Left renal pelvis (tissue), 4 donors: ENCODE measurements around the gene LRRC73. TPM values are rescaled to one million over a fixed set of nuclear protein-coding genes. Genes with fewer than 3 reads are reported as not detected.
"Not testable (repeated sequence)": the region's sequence is repeated elsewhere in the genome, so short reads cannot be mapped to it uniquely, and the experiment has no call there.

Experiments used
- DNase-seq, 4 donors: peaks; one replicate each; pipeline ENCODE4 v3.0.0-alpha.2; 2013; ENCODE audit warnings: low read depth in 4 of 4, low spot score in 3 of 4
- polyA plus RNA-seq, 4 donors: library from polyadenylated mRNA; unstranded; fragments of 120-200 nt; gene quantifications; one replicate each; pipeline ENCODE4 v1.2.1, GENCODE V29; 2013; ENCODE audit not compliant: insufficient read length in 4 of 4

Gene LRRC73, protein sequence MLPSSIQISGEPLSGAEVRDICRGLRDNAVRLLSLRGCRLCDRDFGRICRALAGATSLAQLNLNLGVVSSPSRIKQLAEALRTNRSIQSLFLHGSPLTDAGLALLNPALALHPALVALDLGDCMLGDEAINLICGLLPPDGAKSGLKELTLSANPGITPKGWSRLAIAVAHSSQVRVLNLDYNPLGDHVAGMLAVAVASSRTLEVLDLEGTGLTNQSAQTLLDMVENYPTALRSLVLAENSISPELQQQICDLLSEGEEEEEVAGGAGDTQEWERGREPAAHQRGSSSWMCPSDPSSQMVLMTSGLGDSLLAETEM
- polyA plus RNA-seq = 1 to 10 TPM in 2 of 4 donors, under 1 TPM in 2; 0.25 to 1.2 (median 0.98) TPM

DNA sequence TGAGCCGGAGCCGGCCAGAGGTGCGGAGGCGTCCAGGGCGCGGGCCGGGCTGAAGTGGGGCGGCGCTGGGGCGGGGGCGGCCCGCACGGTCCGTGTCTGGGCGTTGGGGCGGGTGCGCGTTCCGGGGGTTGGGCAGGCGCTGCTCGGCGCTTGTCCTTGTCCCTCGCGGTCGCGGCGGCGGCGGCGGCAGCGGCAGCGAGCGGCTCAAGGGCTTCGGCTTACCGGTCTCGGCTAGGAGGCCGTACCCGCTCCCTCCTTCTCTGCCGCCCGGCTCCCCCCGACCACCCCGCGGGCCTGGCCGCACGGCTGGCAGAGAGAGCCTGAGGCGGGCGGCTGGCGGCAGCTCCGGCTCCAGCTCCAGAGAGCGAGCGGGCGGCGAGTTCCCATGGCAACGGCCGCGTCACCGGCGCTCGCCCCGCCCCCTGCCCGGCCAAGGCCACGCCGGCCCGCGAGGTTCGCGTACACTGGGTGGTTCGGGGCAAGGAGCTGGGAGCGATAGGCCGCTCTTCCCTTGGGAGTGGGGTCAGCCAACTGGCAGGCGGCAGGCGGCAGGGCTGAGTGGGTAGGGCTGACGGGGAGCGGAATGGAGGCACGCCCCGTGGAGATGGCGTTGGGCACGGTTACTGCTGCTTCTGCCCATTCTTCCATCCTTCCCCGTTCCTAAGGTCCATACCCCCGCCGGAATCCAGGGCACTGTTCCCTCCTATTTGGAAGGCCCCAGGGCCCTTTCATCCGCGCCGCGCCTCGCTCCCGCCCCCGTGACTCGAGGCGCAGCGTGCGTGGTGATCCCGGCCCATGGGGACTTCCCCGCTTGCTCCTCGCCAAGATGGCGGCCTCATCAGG is at the start of gene LRRC73:
Gene LRRC73 (minus strand): TSS at position 363 of the 843 bp plus-strand sequence. CDS start 561 bp downstream, outside the sequence.
- peak in 3 of 4 donors; percentile 45 to 62 (median 61) for DNase-seq

DNA sequence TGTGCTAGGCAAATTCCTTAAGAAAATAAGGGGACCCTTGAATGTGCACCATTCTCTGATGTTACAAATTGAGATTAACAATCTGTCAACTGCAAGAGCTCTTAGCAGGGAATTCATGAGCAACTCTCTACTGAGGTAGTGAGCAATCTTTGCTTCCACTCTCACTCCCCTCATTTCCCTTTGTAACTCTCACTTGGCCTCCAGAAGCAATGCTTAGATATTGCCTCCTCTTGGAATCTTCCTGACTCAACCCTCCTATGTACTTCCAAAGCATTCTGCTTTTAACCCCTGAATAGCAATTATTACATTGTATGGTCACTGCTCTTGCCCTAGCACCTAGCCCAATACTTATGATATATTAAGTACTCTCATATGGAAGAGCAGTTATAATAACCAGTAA is 49.2 kb upstream of the LRRC73 start:
- no peak for DNase-seq

DNA sequence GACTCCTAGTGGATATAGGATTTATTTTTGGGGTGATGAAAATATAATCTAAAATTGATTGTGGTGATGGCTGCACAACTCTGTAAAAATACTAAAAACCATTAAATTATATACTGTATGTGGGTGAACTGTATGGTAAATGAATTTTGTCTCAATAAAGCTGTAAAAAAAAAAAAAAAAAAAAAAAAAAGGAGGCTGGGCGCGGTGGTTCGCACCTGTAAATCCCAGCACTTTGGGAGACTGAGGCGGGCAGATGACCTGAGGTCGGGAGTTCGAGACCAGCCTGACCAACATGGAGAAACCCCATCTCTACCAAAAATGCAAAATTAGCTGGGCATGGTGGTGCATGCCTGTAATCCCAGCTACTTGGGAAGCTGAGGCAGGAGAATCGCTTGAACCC is 47.5 kb upstream of the LRRC73 start:
- not testable (repeated sequence) for DNase-seq

DNA sequence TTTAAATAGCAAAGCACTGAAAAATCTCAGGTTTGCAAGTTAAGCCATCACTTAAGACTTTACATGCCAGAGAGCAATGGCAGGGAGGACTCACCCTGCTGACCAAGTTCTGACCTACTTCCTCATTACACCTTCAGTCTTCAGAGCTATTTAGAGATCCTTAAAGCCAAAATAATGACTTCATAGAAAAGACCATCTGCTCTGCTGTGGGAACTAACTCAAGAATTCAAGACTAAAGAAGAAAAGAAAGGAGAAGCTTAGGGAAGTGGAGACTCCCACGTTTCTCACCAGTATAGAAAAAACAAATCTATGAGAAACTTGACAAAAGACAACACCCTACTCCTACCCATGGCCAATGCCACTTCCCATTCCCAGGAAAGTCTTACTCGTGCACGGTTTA is 37.1 kb upstream of the LRRC73 start:
- DNase-seq = no peak

DNA sequence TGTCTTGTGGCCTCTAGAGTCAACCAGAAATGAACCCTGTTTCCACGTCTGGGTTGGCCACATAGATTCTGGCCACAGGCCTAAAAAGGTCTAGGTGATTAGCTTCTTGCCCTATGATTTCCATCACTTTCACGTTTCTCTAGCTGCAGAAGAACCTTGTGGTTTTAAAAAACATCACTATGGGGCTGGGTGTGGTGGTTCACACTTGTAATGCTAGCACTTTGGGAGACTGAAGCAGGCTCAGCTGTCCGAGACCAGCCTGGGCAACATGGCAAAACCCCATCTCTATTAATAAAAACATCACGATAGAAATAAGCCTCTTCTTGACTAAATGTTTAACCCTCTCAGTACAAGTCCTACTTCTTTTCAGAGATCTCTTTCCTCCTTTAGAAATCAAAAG is 34.3 kb upstream of the LRRC73 start:
- DNase-seq = no peak

DNA sequence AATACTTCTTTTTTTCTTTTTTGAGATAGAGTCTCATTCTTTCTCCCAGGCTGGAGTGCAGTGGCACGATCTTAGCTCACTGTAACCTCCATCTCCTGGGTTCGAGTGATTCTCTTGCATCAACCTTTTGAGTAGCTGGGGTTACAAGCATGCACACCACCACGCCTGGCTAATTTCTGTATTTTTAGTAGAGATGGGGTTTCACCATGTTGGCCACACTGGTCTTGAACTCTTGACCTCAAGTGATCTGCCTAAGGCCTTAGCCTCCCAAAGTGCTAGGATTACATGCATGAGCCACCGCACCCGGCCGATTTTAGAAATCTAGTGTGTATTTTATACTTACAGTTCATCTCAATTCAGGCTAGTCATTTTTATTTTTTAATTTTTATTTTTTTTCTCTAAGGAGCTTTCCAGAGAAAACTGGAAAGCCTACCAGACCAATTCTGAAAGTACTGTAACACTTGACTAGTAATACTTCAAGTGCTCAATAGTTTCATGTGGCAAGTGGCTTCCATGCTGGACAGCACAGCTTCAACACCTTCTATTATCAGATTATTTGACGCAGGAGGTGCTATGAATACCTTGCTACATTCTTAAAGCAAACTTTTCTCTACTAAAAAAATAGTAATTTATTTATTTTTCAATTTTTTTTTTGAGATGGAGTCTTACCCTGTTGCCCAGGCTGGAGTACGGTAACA is 31.8 kb upstream of the LRRC73 start:
- DNase-seq = no peak

DNA sequence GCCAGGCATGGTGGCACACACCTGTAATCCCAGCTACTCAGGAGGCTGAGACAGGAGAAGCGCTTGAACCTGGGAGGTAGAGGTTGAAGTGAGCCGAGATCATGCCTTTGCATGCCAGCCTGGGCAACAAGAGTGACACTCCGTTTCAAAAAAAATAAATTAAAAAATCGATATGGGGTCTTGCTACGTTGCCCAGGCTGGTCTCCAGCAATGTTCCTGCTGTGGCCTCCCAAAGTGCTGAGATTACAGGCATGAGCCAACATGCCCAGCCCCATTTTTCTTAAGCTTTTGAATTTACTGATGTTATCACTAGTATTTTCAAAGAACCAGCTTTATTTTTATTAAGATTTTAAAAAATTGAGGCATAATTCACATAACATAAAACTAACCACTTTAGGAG is 30.4 kb upstream of the LRRC73 start:
- no peak for DNase-seq

DNA sequence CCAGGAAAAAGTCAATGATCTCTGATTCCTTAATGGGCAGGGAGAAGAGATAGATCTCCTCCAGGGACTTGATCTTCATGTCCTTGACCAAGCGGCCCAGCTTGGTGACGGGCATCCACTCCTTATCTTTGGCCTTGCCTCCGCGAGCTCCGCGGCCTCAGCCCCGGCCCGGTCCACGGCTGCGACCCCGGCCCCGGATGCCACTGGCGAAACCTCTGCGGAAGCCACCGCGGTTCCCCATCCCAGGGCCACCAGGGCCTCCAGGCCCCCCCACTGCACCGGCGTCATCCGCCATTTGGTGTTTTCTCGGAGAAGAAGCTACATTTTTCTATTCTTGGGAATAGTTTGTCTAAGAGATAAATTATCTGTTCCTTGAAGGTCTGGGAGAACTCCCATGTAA is 29.3 kb upstream of the LRRC73 start:
- DNase-seq = not testable (repeated sequence)

DNA sequence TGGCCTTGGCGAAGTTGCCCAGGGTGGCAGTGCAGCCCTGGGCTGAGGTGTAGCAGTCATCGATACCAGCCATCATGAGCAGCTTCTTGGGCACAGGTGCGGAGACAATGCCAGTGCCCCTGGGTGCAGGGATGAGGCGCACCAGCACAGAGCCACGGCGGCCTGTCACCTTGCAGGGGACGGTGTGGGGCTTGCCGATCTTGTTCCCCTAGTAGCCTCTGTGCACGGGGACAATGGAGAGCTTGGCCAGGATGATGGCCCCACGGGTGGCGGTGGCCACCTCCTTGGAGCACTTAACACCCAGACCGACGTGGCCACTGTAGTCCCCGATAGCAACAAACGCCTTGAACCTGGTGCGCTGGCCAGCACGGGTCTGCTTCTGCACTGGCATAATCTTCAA is 28.8 kb upstream of the LRRC73 start:
- not testable (repeated sequence) for DNase-seq

DNA sequence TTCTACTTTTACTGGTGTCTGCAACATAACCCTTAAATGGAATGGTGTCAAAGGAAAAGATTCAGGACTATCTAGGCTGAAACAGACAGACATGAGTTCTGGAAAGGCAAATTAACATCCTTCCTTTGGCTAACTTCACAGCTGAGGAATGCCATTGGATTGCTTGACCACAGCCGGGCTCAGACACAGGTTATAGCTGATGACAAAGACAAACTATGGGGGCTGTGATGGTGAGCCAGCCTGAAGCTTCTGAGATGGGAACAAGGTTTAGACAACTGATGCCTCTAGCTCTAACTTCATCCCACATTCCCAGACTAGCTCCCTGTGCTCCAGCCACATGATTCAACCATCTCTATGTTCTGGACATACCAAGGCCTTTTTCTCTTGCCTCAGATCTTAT is 22.1 kb upstream of the LRRC73 start:
- no peak for DNase-seq

DNA sequence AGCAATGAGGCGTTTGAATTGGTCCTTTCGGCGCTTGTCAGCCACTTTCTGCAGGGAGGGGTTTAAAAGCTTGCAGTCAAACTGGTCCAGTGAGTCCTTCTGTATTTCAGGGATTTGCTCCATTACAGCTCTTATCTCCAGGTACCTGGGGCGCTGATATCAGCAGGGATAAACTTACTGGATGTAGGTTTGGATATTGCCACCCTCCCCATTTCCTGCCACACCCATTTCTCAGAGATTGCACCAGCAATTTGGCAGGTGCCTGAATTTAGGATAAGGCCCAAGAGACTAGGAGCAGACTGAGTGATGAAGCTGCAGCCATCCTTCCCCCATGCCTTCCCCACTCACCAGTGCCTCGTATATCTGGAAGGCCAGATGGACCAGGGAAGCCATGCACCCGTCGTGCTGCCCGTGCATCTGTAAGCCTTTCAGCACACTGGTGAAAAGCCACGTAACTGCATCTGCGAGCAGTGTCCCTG is 14.4 kb upstream of the LRRC73 start:
- no peak for DNase-seq

DNA sequence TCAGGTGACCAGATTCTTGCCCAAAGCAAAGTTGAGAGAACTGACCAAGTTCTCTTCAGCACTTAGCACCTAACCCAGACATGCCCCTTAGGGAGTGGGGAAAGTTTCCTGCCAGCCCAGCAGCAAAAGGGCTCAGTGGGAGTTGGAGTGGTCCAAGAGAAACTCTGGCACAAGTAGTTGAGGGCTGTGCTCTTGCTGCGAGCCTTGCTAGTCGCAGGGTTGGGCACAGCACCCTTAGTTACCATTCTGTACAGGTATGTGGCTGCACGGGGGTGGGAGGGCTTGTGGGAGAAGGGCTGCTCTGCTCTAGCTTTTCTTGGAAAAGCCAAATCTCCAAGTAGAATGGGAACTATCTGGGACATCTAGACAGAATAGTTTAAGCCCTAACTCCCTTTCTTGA is 13.1 kb upstream of the LRRC73 start:
- no peak for DNase-seq

DNA sequence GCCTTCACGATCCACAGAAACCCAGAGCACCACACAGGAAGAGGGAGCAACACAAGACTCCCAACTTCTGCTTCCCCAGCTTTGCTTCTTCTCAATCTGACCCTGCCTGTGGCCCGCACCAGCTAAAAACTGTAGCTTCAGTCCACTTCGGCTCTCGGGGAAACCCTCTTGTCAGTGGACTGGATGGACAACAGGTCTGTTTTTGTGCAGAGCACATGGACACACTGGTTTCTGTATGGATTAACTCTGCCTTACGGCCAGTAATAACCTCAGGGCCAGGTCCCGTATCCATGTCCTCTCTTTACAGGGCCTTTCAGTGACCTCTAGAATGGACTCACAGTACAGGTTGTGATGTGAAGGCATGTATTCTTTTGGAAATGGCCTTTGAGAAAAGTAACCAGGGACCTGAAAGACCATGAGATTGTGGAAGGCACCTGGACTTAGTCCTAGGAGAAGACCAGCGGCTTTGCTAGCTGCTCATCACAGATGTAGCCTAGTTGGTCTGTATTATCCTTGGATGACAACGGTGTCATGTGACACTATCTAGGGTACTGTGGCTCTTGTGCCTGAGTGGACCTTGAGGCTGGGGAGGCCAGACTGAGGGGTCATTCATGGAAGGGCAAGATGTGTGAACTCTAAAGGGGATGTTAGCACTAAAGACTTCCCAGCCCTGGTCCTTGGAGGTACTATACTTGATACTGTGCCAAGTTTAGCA is 12.6 kb upstream of the LRRC73 start:
- DNase-seq = no peak

DNA sequence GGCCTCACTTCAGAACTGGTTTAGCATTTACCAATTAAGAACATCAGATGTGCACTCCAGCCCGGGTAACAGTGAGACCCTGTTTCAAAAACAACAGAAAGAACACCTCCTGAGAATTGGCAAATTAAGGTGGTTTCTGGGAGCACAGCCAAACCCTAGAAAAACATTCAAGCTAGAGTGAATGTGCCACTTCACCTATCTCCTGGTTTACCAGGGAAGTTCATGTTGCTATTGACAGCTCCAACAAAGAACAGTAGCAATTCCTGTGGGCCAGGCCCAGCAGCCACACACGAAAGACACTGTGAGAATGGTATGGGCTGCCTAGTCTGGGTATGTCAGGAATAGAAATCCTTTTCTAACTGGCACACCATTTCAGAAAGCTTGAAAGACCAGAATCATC is 11.7 kb upstream of the LRRC73 start:
- no peak for DNase-seq

DNA sequence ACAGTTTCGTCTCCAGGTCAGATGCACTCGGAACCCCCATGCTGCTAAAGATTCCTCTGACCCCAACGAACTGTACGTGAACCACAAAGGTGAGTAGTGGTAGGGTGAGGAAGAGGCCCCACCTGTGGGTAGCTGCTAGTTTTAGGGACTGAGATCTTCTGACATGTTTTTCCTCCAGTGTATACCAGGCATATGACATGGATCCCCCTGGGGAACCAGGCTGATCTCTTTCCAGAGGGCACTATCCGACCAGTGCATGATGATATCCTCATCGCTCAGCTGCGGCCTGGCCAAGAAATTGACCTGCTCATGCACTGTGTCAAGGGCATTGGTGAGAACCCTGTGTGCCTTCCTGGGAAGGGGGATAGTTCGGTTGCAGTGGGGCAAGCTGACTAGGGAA is 10.0 kb upstream of the LRRC73 start:
- DNase-seq = no peak

DNA sequence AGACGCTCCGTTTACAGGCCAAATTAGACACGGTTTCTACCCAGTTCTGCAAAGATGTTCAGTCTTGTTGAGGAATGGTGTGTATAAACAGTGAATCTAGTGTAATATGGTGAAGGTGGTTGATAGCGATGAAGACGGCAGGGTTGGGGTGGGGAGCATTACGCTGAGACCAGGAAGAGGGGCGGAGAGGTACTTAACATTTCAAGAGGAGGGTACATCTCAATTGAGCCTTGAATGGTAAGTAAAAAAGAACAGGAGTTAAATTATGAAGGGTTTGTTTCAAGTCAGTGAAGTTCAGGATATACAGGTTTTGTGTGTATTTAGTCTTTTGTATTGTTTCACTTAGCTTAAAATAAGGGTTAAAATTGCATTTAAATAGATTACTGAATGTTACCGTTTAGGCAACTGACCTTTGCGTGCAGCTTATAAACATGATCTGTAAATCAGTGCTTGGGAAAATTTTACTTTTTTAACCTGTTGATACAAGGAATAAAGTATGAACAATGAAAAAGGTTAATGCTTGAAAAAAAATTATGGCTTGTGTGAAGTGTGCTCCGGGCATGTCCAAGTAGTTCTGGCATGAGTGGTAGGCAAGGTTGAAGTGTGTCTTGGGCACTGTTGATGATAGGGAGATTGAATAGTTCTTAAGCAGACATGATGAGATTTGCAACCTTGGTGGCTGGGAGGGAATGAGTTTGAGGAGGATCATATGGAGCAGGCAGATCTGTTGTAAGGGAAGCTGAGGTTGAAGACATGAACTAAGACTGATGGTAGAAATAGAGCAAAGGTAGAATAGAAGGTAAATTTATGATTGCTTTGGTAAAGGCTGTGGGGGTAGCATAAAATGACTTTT is 7.6 kb upstream of the LRRC73 start:
- no peak for DNase-seq

DNA sequence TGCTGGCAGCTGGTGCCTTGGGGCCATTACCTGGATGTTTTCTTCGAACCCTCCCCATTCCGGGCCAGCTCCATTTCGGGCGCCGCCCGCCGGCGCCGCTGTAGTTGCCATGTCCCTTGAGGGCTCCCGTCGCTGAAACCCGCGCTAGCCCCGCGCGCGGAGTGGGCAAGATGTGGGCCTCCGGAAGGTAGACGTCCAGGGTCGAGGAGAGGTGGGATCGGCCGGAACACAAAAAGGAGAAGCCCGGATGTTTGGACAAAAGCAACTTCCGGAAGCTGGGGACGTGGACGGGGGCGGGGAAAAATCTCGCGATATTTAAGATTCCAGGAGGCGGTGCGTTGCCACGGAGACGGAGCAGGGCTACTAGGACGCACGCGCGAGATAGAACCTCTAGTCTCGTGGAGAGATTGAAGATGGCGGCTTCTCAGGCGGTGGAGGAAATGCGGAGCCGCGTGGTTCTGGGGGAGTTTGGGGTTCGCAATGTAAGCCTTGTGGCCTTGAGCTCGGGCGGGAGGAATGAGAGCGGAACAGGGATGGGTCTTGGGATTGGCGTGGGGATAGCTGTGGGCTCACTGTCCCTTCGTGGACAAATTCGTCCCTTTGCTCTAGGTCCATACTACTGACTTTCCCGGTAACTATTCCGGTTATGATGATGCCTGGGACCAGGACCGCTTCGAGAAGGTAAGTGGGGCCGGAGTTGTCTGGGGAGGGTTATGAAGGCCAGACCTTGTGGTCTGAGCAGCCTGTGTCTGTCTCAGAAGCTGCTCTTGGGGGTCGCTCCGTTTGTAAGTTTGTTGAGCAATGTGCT is 6.8 kb upstream of the LRRC73 start, which contains the start of the genes POLR1C and YIPF3:
Gene POLR1C (plus strand): TSS at position 393 of the 808 bp plus-strand sequence. CDS start 21 bp downstream, at position 414.
Gene YIPF3 (minus strand): TSS at position 230 of the 808 bp plus-strand sequence. CDS start 119 bp downstream, at position 111.
- peak; percentile 95 to 98 (median 97) for DNase-seq

DNA sequence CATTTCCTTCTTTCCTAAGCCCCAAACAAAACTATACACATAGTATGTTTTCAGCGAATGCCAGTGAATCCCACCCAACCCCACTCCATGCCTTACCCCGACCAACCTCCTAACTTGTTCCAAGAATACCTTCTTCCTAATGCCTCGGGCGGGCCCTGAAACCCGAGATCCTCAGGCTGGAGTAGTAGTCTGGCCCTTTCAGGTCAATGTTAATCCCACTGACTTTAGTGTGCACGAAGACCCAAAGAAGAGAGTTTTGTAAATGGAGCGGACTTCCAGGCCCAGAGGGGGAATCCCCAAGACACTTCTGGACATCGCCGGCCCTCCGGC is 6.2 kb upstream of the LRRC73 start:
- no peak for DNase-seq

DNA sequence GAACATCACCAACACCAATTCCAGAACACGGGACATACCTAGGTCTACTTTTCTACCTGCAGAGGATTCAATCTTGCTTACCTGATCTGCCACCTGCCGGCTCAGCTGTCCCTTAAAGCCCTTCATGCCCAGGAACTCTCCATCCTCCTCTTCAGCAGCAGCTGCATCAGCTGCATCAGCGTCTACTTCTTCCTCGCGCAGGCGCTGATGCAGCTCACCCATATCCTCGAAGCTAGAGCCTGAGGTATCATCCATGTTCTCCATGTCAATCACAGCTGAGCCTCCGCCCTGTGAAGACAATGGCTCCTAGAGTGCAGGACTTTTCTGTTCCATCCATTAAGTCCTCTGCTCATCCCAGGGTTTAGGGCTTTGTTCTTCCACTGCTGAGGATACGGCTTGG is 5.7 kb upstream of the LRRC73 start:
- no peak for DNase-seq
